GM23338 (cell line): ENCODE results near the gene SLC23A1.

Experiments
- CREB1 ChIP-seq: fragments of 250-450 bp; sonication (Bioruptor Pico); IDR thresholded peaks from 2 replicates; pipeline ENCODE4 v1.5.0; 2020; ENCODE audit warnings: low read depth, mild to moderate bottlenecking, moderate library complexity
- EZH2 ChIP-seq: fragments of 200-600 bp; sonication (generic); IDR thresholded peaks from one replicate; pipeline ENCODE4 v1.8.0; 2017; ENCODE audit warnings: antibody characterized with exemption, mild to moderate bottlenecking, low read depth; ENCODE audit not compliant: unreplicated experiment
- EZH2phosphoT487 ChIP-seq: fragments of 200-600 bp; sonication (generic); IDR thresholded peaks from one replicate; pipeline ENCODE4 v1.8.1; 2018; ENCODE audit warnings: antibody characterized with exemption; ENCODE audit not compliant: unreplicated experiment
- JUNB ChIP-seq: IDR thresholded peaks from one replicate; pipeline ENCODE4 v1.6.1; 2016; ENCODE audit warnings: antibody characterized with exemption; ENCODE audit not compliant: unreplicated experiment
- NANOG ChIP-seq: IDR thresholded peaks from 2 replicates; pipeline ENCODE4 v1.6.1; 2016; ENCODE audit warnings: antibody characterized with exemption, borderline replicate concordance
- POLR2AphosphoS5 ChIP-seq: IDR thresholded peaks from 2 replicates; pipeline ENCODE4 v1.6.1; 2016; ENCODE audit warnings: antibody characterized with exemption, low read depth
- STAT1 ChIP-seq: IDR thresholded peaks from one replicate; pipeline ENCODE4 v1.6.1; 2016; ENCODE audit warnings: antibody characterized with exemption; ENCODE audit not compliant: unreplicated experiment
- TF ChIP-seq, protein P1 (sequence below), 2 experiments: fragments of 200-600 bp in 1 of 2; sonication (generic) in 1 of 2; conservative IDR thresholded peaks; 2 replicates each; pipeline versions ENCODE4 v1.5.1 to v1.6.1; 2016 to 2017; ENCODE audit warnings: antibody characterized with exemption in 2 of 2, low read depth in 2 of 2, mild to moderate bottlenecking in 2 of 2, moderate library complexity in 1 of 2

GRCh38 chr5:139382807-139383206 lies 290 bp downstream of the SLC23A1 start:
- TF ChIP-seq, protein P1, sequence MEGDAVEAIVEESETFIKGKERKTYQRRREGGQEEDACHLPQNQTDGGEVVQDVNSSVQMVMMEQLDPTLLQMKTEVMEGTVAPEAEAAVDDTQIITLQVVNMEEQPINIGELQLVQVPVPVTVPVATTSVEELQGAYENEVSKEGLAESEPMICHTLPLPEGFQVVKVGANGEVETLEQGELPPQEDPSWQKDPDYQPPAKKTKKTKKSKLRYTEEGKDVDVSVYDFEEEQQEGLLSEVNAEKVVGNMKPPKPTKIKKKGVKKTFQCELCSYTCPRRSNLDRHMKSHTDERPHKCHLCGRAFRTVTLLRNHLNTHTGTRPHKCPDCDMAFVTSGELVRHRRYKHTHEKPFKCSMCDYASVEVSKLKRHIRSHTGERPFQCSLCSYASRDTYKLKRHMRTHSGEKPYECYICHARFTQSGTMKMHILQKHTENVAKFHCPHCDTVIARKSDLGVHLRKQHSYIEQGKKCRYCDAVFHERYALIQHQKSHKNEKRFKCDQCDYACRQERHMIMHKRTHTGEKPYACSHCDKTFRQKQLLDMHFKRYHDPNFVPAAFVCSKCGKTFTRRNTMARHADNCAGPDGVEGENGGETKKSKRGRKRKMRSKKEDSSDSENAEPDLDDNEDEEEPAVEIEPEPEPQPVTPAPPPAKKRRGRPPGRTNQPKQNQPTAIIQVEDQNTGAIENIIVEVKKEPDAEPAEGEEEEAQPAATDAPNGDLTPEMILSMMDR (conservative IDR thresholded peaks at IDR 0.05; ENCODE audit: low read depth in 2 of 2) = no peak
- TF ChIP-seq EZH2 (no peak), NANOG (no peak), POLR2AphosphoS5 (no peak), JUNB (no peak), EZH2phosphoT487 (no peak), STAT1 (no peak), CREB1 (CRISPR knock-in tag) (no peak)
